HG02885 (cell line): ENCODE measurements around the gene PLEK.
"Not testable (repeated sequence)": the region's sequence is repeated elsewhere in the genome, so short reads cannot be mapped to it uniquely, and the experiment has no call there.

Source experiments
- ATAC-seq: cut with Tn5 transposase; IDR thresholded peaks from one replicate; pipeline ENCODE4 v1.9.1; 2021; ENCODE audit warnings: mild to moderate bottlenecking; ENCODE audit not compliant: unreplicated experiment, poor library complexity

The PLEK gene

GRCh38 chr2:68365087-68365486 is at the start of gene PLEK:
Gene PLEK, plus strand, starts transcription at chr2:68365282. Its CDS starts 70 bp downstream, at chr2:68365352.
- ATAC-seq = peak; percentile 61

- ATAC-seq = no peak
Observed at GRCh38 chr2:68316111-68316510, 49.0 kb upstream of the PLEK start.

GRCh38 chr2:68317971-68318913 is 46.8 kb upstream of the PLEK start:
- no peak for ATAC-seq

- ATAC-seq = peak; percentile 18
Observed at GRCh38 chr2:68318914-68319397, 46.1 kb upstream of the PLEK start.

- ATAC-seq = peak; percentile 50
Observed at GRCh38 chr2:68319398-68320117, 45.5 kb upstream of the PLEK start, which contains the start of gene CNRIP1. Gene CNRIP1, minus strand, starts transcription at chr2:68319949. Its CDS starts 549 bp downstream, at chr2:68319400.

GRCh38 chr2:68320118-68320641 is 44.9 kb upstream of the PLEK start:
- no peak for ATAC-seq

GRCh38 chr2:68325056-68325455 is 40.0 kb upstream of the PLEK start:
- ATAC-seq = no peak

- no peak for ATAC-seq
Observed at GRCh38 chr2:68328901-68329300, 36.2 kb upstream of the PLEK start.

- no peak for ATAC-seq
Observed at GRCh38 chr2:68330691-68331090, 34.4 kb upstream of the PLEK start.

GRCh38 chr2:68333009-68333408 is 32.1 kb upstream of the PLEK start:
- no peak for ATAC-seq

- no peak for ATAC-seq
Observed at GRCh38 chr2:68333931-68334330, 31.2 kb upstream of the PLEK start.

GRCh38 chr2:68336192-68336591 is 28.9 kb upstream of the PLEK start:
- ATAC-seq = no peak

GRCh38 chr2:68340226-68341061 is 24.6 kb upstream of the PLEK start:
- no peak for ATAC-seq

GRCh38 chr2:68341062-68341329 is 24.1 kb upstream of the PLEK start:
- ATAC-seq = no peak

- no peak for ATAC-seq
Observed at GRCh38 chr2:68341583-68341982, 23.5 kb upstream of the PLEK start.

- no peak for ATAC-seq
Observed at GRCh38 chr2:68342470-68342869, 22.6 kb upstream of the PLEK start.

GRCh38 chr2:68344031-68344430 is 21.1 kb upstream of the PLEK start:
- ATAC-seq = no peak

- ATAC-seq = no peak
Observed at GRCh38 chr2:68345129-68345875, 19.8 kb upstream of the PLEK start.

GRCh38 chr2:68349091-68349490 is 16.0 kb upstream of the PLEK start:
- not testable (repeated sequence) for ATAC-seq

GRCh38 chr2:68351997-68352396 is 13.1 kb upstream of the PLEK start:
- no peak for ATAC-seq
